Endothelial cell of umbilical vein (primary cell): ENCODE results near the gene PRKD2. TPM values are rescaled to one million over a fixed set of nuclear protein-coding genes. Genes with fewer than 3 reads are reported as not detected.

Experiments
- BruUV-seq: library from RNA; stranded (reverse); fragments of 400-500 nt; replicated peaks from 2 replicates; lab custom pipeline; 2021; lab: Mats Ljungman, UMichigan
- CTCF ChIA-PET: fragments of 300-600, 350-600 bp; sonication (Branson Sonifier 250); formaldehyde crosslinking; loops from one replicate; lab custom pipeline; 2021; ENCODE audit warnings: antibody characterized with exemption, inconsistent platforms; lab: Charles Lee
- POLR2A ChIA-PET: fragments of 300-600, 350-600 bp; sonication (Branson Sonifier 250); formaldehyde crosslinking; loops from one replicate; lab custom pipeline; 2021; ENCODE audit warnings: antibody characterized with exemption, inconsistent platforms; lab: Charles Lee
- DNase-seq: peaks from one replicate; pipeline ENCODE4 v3.0.0-alpha.2; 2011; ENCODE audit warnings: low read depth, low spot score
- FAIRE-seq: peaks from 2 replicates; lab custom pipeline; 2011; peaks lifted over from hg19 to GRCh38; lab: Jason Lieb, UNC
- H2AFZ ChIP-seq: 2 replicates; pipeline ENCODE4 v1.6.0; 2012; ENCODE audit warnings: low read depth, low read length, control low read depth, inconsistent platforms
- H3K27ac ChIP-seq: 2 replicates; pipeline ENCODE4 v1.5.1; 2011; ENCODE audit warnings: low read depth, mild to moderate bottlenecking, control low read depth, low read length, moderate library complexity; ENCODE audit not compliant: insufficient read depth
- H3K27me3 ChIP-seq, 2 experiments: 2 replicates each; pipeline versions ENCODE4 v1.6.0 to v1.6.1; 2011; ENCODE audit warnings: low read length in 2 of 2, mixed read lengths in 1 of 2; ENCODE audit not compliant: control insufficient read depth in 2 of 2, insufficient read depth in 2 of 2
- H3K36me3 ChIP-seq, 2 experiments: 2 replicates in 1 of 2; 3 replicates in 1 of 2; pipeline ENCODE4 v1.5.1; 2011; ENCODE audit warnings: low read length in 2 of 2, mild to moderate bottlenecking in 1 of 2, moderate library complexity in 1 of 2; ENCODE audit not compliant: control insufficient read depth in 2 of 2, insufficient read depth in 2 of 2; ENCODE audit errors: extremely low read depth in 1 of 2
- H3K4me1 ChIP-seq: 3 replicates; pipeline ENCODE4 v1.5.1; 2011; ENCODE audit warnings: mild to moderate bottlenecking, low read length; ENCODE audit not compliant: control insufficient read depth, insufficient read depth; ENCODE audit errors: extremely low read depth
- H3K4me2 ChIP-seq: 2 replicates; pipeline ENCODE4 v1.6.1; 2011; ENCODE audit warnings: low read length, control low read depth, mixed read lengths; ENCODE audit not compliant: insufficient read depth
- H3K4me3 ChIP-seq, 3 experiments: fragments of 200-600 bp in 1 of 3; sonication (generic), shearing (Covaris generic) in 1 of 3; replicated peaks in 1 of 3; 2 replicates each; pipeline ENCODE4 v1.5.1; 2011 to 2016; ENCODE audit warnings: control low read depth in 3 of 3, low read length in 3 of 3, mild to moderate bottlenecking in 2 of 3, inconsistent platforms in 1 of 3, low read depth in 1 of 3, moderate library complexity in 1 of 3; ENCODE audit not compliant: insufficient read depth in 1 of 3
- H3K79me2 ChIP-seq: 2 replicates; pipeline ENCODE4 v1.6.0; 2012; ENCODE audit warnings: low read length, inconsistent platforms; ENCODE audit not compliant: control insufficient read depth, insufficient read depth
- H3K9ac ChIP-seq: replicated peaks from 2 replicates; pipeline ENCODE3; 2011; ENCODE audit warnings: low read length, control low read depth; ENCODE audit not compliant: insufficient read depth; ENCODE audit errors: extremely low read depth
- H3K9me1 ChIP-seq: replicated peaks from 3 replicates; pipeline ENCODE4 v1.6.0; 2011; ENCODE audit warnings: mild to moderate bottlenecking, low read length; ENCODE audit not compliant: control insufficient read depth, insufficient read depth; ENCODE audit errors: extremely low read depth
- H3K9me3 ChIP-seq: replicated peaks from 2 replicates; pipeline ENCODE4 v1.5.1; 2012; ENCODE audit warnings: low read length, inconsistent platforms; ENCODE audit not compliant: control insufficient read depth, insufficient read depth
- H4K20me1 ChIP-seq: replicated peaks from 2 replicates; pipeline ENCODE3; 2011; ENCODE audit warnings: mild to moderate bottlenecking, low read length; ENCODE audit not compliant: control insufficient read depth, insufficient read depth; ENCODE audit errors: extremely low read depth
- EZH2 ChIP-seq: IDR thresholded peaks from 2 replicates; pipeline ENCODE4 v1.6.1; 2012; ENCODE audit warnings: borderline replicate concordance, low read depth, mild to moderate bottlenecking, moderate library complexity, low read length, inconsistent platforms; ENCODE audit not compliant: severe bottlenecking
- FOS ChIP-seq: IDR thresholded peaks from 2 replicates; pipeline ENCODE4 v1.6.1; 2011; ENCODE audit warnings: mild to moderate bottlenecking, low read length, moderate library complexity, borderline replicate concordance; ENCODE audit not compliant: insufficient read depth
- GATA2 ChIP-seq: IDR thresholded peaks from 2 replicates; pipeline ENCODE4 v1.7.0; 2011; ENCODE audit warnings: low read depth, mild to moderate bottlenecking, moderate library complexity, mixed read lengths, low read length; ENCODE audit not compliant: insufficient read length, insufficient read depth
- JUN ChIP-seq: IDR thresholded peaks from 2 replicates; pipeline ENCODE4 v1.6.1; 2011; ENCODE audit warnings: borderline replicate concordance, low read depth; ENCODE audit not compliant: insufficient read length, insufficient read depth
- MYC ChIP-seq: IDR thresholded peaks from one replicate; pipeline ENCODE4 v1.6.1; 2011; ENCODE audit warnings: mild to moderate bottlenecking, low read depth, low read length
- POLR2A ChIP-seq: IDR thresholded peaks from 2 replicates; pipeline ENCODE4 v1.6.1; 2012; ENCODE audit warnings: low read depth, mild to moderate bottlenecking, control low read depth, low read length
- POLR2AphosphoS5 ChIP-seq: IDR thresholded peaks from 2 replicates; pipeline ENCODE4 v1.6.1; 2012; ENCODE audit warnings: low read depth, mild to moderate bottlenecking, control low read depth, low read length, moderate library complexity; ENCODE audit not compliant: insufficient read depth
- dilution Hi-C: fragments of 300-500 bp; cut with MboI; formaldehyde crosslinking; loops from one replicate; pipeline ENCODE4 v1.15.0; 2019; ENCODE audit warnings: low sequenced_read_pairs; ENCODE audit not compliant: extremely low pct_ligation_motif_present
- intact Hi-C: fragments of 100-400 bp; cut with micrococcal nuclease; formaldehyde crosslinking; loops from one replicate; pipeline ENCODE4 v1.10.0; 2022
- polyA plus RNA-seq, 4 experiments: library from polyadenylated mRNA; depleted of rRNA in 3 of 4; stranded (reverse) in 3 of 4; unstranded in 1 of 4; fragments of >200 nt; gene quantifications; 2 replicates each; pipeline versions ENCODE4 v1.2.1 to v1.2.3, GENCODE V29; 2011 to 2012; ENCODE audit warnings: missing spikeins in 1 of 4
- total RNA-seq: library from RNA; stranded (reverse); gene quantifications from 2 replicates; pipeline ENCODE4 v1.2.3, GENCODE V29; 2021
- TF ChIP-seq, protein P1 (sequence below): IDR thresholded peaks from 2 replicates; pipeline ENCODE4 v1.6.1; 2011; ENCODE audit not compliant: insufficient read depth, insufficient read length
- TF ChIP-seq, protein P2 (sequence below), 2 donors: IDR thresholded peaks; 1 replicate in 1 of 2; 2 replicates in 1 of 2; pipeline ENCODE4 v1.5.1; 2011; ENCODE audit warnings: low read length in 2 of 2, mild to moderate bottlenecking in 2 of 2, moderate library complexity in 2 of 2, control low read depth in 1 of 2, inconsistent platforms in 1 of 2, low read depth in 1 of 2; ENCODE audit not compliant: insufficient read depth in 1 of 2; ENCODE audit errors: extremely low read depth in 1 of 2

The PRKD2 gene
- total and polyA plus RNA-seq, 2 donors (not counting 3 experiments of a cell fraction or from before 2014, with no cell fraction given), result 40.4 to 94.9 TPM

DNA sequence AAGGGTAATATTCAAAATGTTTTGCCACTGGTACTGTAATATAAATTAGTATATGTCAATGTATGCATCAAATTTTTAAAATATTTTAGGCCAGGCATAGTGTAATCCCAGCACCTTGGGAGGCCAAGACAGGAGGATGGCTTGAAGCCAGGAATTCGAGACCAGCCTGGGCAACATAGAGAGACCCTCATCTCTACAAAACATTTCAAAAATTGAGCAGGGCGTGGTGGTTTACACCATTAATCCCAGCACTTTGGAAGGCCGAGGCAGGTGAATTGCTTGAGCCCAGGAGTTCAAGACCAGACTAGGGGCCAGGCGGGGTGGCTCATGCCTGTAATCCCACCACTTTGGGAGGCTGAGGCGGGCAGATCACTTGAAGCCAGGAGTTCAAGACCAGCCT, 43.4 kb upstream of the PRKD2 start:
- H3K4me3 ChIP-seq, result no peak overlapping the region
- intact Hi-C loops (no loop called here), dilution Hi-C loops (no loop called here)
- H3K36me3 ChIP-seq, result peaks cover 0 to 2% of the 10 kb centered on the region in 2 experiments
- H3K9me3 ChIP-seq, result no peaks in the 10 kb centered on the region
- peaks cover 19% of the 10 kb centered on the region for H3K4me1 ChIP-seq
- ChIA-PET POLR2A (no interaction called here), CTCF (no interaction called here)
- H3K9me1 ChIP-seq, result no peaks in the 10 kb centered on the region
- DNase-seq, result no peak
- H2AFZ ChIP-seq, result no peak overlapping the region
- H4K20me1 ChIP-seq, result no peaks in the 10 kb centered on the region
- no peak overlapping the region for H3K27ac ChIP-seq
- no peak overlapping the region for H3K4me2 ChIP-seq
- no peak overlapping the region for H3K9ac ChIP-seq
- H3K27me3 ChIP-seq, result no peaks in the 10 kb centered on the region
- no peak for FAIRE-seq
- no TSS peak for BruUV-seq
- no peaks in the 10 kb centered on the region for H3K79me2 ChIP-seq
- TF ChIP-seq JUN (no peak), MYC (no peak), POLR2A (no peak), EZH2 (no peak), POLR2AphosphoS5 (no peak), GATA2 (no peak), FOS (no peak)
- TF ChIP-seq, protein P1, sequence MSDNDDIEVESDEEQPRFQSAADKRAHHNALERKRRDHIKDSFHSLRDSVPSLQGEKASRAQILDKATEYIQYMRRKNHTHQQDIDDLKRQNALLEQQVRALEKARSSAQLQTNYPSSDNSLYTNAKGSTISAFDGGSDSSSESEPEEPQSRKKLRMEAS, result no peak
- TF ChIP-seq, protein P2, sequence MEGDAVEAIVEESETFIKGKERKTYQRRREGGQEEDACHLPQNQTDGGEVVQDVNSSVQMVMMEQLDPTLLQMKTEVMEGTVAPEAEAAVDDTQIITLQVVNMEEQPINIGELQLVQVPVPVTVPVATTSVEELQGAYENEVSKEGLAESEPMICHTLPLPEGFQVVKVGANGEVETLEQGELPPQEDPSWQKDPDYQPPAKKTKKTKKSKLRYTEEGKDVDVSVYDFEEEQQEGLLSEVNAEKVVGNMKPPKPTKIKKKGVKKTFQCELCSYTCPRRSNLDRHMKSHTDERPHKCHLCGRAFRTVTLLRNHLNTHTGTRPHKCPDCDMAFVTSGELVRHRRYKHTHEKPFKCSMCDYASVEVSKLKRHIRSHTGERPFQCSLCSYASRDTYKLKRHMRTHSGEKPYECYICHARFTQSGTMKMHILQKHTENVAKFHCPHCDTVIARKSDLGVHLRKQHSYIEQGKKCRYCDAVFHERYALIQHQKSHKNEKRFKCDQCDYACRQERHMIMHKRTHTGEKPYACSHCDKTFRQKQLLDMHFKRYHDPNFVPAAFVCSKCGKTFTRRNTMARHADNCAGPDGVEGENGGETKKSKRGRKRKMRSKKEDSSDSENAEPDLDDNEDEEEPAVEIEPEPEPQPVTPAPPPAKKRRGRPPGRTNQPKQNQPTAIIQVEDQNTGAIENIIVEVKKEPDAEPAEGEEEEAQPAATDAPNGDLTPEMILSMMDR (IDR thresholded peaks at IDR 0.05; ENCODE audit: extremely low read depth in 1 of 2, insufficient read depth in 1 of 2, low read depth in 1 of 2, low read length in 2 of 2), result no peak
